ENCODE results near the gene TGFBR3L. TPM values are rescaled to one million over a fixed set of nuclear protein-coding genes. Genes with fewer than 3 reads are reported as not detected.

The TGFBR3L gene
- total RNA-seq, 1 experiment from 2014 or later, result 12.5 TPM

GRCh38 chr19:7913652-7914051, 978 bp upstream of the TGFBR3L start:
- BruUV-seq (replicated peaks), result TSS peak; percentile 92
- intact Hi-C loops (cut with micrococcal nuclease; ENCODE audit: unreplicated experiment) (no loop called here), in situ Hi-C loops (cut with HindIII; ENCODE audit: low pct_unique_long_range_greater_than_20kb, low sequenced_read_pairs) (no loop called here)
- H3K9me3 ChIP-seq (ENCODE audit: control insufficient read depth, insufficient read depth, low read depth, low read length), result no peaks in the 10 kb centered on the region
- no peak for DNase-seq (ENCODE audit: low read depth, low spot score)
- no peaks in the 10 kb centered on the region for H3K27me3 ChIP-seq (ENCODE audit: control insufficient read depth, insufficient read depth, low read length)
- POLR2A ChIA-PET, result interaction anchor here (0.7 kb wide), 1 partner anchor 583 kb away, joined by 3 read pairs; no protein-coding TSS in a partner anchor
- ATAC-seq, result no peak
- H3K4me1 ChIP-seq (ENCODE audit: control insufficient read depth, insufficient read depth, low read length), result peaks cover 10% of the 10 kb centered on the region
- H3K4me3 ChIP-seq (ENCODE audit: low read depth in 2 of 2, low read length in 2 of 2), result no peak overlapping the region
- no peak for TF ChIP-seq CTCF (IDR thresholded peaks at IDR 0.05)
- peak; percentile 38; the same call in 1 of the 2 replicates for TF ChIP-seq POLR2AphosphoS5 (IDR thresholded peaks at IDR 0.05; ENCODE audit: low read depth, low read length)
- CTCF ChIA-PET, result no interaction called here
- no peaks in the 10 kb centered on the region for H3K36me3 ChIP-seq (ENCODE audit: control insufficient read depth, insufficient read depth, low read length)
- no peak overlapping the region for H3K27ac ChIP-seq (ENCODE audit: low read length)

- no peaks in the 10 kb centered on the region for H3K36me3 ChIP-seq (ENCODE audit: control insufficient read depth, insufficient read depth, low read length)
- ATAC-seq (no peak), DNase-seq (ENCODE audit: low read depth, low spot score) (no peak)
- BruUV-seq (replicated peaks), result no TSS peak
- no peak overlapping the region for H3K27ac ChIP-seq (ENCODE audit: low read length)
- no peaks in the 10 kb centered on the region for H3K9me3 ChIP-seq (ENCODE audit: control insufficient read depth, insufficient read depth, low read depth, low read length)
- ChIA-PET CTCF (no interaction called here), POLR2A (no interaction called here)
- TF ChIP-seq CTCF (IDR thresholded peaks at IDR 0.05) (no peak), POLR2AphosphoS5 (IDR thresholded peaks at IDR 0.05; ENCODE audit: low read depth, low read length) (no peak), TCF7L2 (IDR thresholded peaks at IDR 0.05; ENCODE audit: low read depth, low read length) (no peak), SIN3A (IDR thresholded peaks at IDR 0.05; ENCODE audit: borderline replicate concordance, insufficient read depth, low read depth, low read length) (no peak)
- TF ChIP-seq, protein P1, sequence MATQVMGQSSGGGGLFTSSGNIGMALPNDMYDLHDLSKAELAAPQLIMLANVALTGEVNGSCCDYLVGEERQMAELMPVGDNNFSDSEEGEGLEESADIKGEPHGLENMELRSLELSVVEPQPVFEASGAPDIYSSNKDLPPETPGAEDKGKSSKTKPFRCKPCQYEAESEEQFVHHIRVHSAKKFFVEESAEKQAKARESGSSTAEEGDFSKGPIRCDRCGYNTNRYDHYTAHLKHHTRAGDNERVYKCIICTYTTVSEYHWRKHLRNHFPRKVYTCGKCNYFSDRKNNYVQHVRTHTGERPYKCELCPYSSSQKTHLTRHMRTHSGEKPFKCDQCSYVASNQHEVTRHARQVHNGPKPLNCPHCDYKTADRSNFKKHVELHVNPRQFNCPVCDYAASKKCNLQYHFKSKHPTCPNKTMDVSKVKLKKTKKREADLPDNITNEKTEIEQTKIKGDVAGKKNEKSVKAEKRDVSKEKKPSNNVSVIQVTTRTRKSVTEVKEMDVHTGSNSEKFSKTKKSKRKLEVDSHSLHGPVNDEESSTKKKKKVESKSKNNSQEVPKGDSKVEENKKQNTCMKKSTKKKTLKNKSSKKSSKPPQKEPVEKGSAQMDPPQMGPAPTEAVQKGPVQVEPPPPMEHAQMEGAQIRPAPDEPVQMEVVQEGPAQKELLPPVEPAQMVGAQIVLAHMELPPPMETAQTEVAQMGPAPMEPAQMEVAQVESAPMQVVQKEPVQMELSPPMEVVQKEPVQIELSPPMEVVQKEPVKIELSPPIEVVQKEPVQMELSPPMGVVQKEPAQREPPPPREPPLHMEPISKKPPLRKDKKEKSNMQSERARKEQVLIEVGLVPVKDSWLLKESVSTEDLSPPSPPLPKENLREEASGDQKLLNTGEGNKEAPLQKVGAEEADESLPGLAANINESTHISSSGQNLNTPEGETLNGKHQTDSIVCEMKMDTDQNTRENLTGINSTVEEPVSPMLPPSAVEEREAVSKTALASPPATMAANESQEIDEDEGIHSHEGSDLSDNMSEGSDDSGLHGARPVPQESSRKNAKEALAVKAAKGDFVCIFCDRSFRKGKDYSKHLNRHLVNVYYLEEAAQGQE (IDR thresholded peaks at IDR 0.05; ENCODE audit: insufficient read depth in 1 of 2, low read depth in 2 of 2, low read length in 1 of 2), result no peak
- in situ Hi-C loops (cut with HindIII; ENCODE audit: low pct_unique_long_range_greater_than_20kb, low sequenced_read_pairs) (no loop called here), intact Hi-C loops (cut with micrococcal nuclease; ENCODE audit: unreplicated experiment) (no loop called here)
- no peak overlapping the region for H3K4me3 ChIP-seq (ENCODE audit: low read depth in 2 of 2, low read length in 2 of 2)
- H3K4me1 ChIP-seq (ENCODE audit: control insufficient read depth, insufficient read depth, low read length), result peaks cover 10% of the 10 kb centered on the region
- no peaks in the 10 kb centered on the region for H3K27me3 ChIP-seq (ENCODE audit: control insufficient read depth, insufficient read depth, low read length)
These were observed 531 bp upstream of the TGFBR3L start for GRCh38 chr19:7914099-7914498.

Measured in Panc1 (cell line).